ENCODE measurements around the gene TMEM178B. TPM values are rescaled to one million over a fixed set of nuclear protein-coding genes. Genes with fewer than 3 reads are reported as not detected.

Gene TMEM178B
- total and polyA plus RNA-seq, 9 of the 15 experiments (the other 6 are each of a cell fraction or from before 2014, with no cell fraction given) = under 0.01 to 0.03 (median 0.01) TPM; not detected in 5

- no peak for TF ChIP-seq TSHZ1 (CRISPR knock-in tag; IDR thresholded peaks at IDR 0.05)
- no peak for TF ChIP-seq ZBTB43 (CRISPR knock-in tag; IDR thresholded peaks at IDR 0.05)
Observed at GRCh38 chr7:141202535-141202934, 128.7 kb downstream of the TMEM178B start (continued).

GRCh38 chr7:141203177-141203576 lies 129.3 kb downstream of the TMEM178B start:
- H4K20me1 ChIP-seq (replicated peaks; ENCODE audit: control insufficient read depth, insufficient read depth, low read length) = 0 out of 2 replicates have a peak, but pooled peaks cover 3% of the 10 kb centered on the region
- H3K9ac ChIP-seq (ENCODE audit: insufficient read depth in 1 of 2, low read depth in 2 of 2, low read length in 2 of 2) = no peak overlapping the region
- no peaks in the 10 kb centered on the region for H3K9me1 ChIP-seq (ENCODE audit: control insufficient read depth, insufficient read depth, low read length)
- no peak overlapping the region for H2AFZ ChIP-seq (ENCODE audit: low read depth, low read length)
- no peak for FAIRE-seq
- H3K36me3 ChIP-seq (ENCODE audit: control insufficient read depth, insufficient read depth, low read length) = no peaks in the 10 kb centered on the region
- no peak overlapping the region for H3K4me3 ChIP-seq
- H3K27ac ChIP-seq (ENCODE audit: extremely low read depth, low read depth, low read length) = no peak overlapping the region
- no peaks in the 10 kb centered on the region for H3K79me2 ChIP-seq (ENCODE audit: control insufficient read depth, insufficient read depth, low read length)
- intact Hi-C loops (cut with micrococcal nuclease) (no loop called here), in situ Hi-C loops (cut with MboI) (no loop called here)
- no peaks in the 10 kb centered on the region for H3K9me3 ChIP-seq (replicated peaks; ENCODE audit: control insufficient read depth, insufficient read depth, low read depth, low read length)
- no peak for ATAC-seq
- no peak for TF ChIP-seq PBX2 (CRISPR knock-in tag; IDR thresholded peaks at IDR 0.05; ENCODE audit: low read depth)
- no peak for TF ChIP-seq PBX2 (tag; conservative IDR thresholded peaks at IDR 0.05; ENCODE audit: low read depth)
- TF ChIP-seq ZNF347 (CRISPR knock-in tag; IDR thresholded peaks at IDR 0.05; ENCODE audit: low read depth) = no peak
- TF ChIP-seq ID3 (CRISPR knock-in tag; IDR thresholded peaks at IDR 0.05) = no peak
- TF ChIP-seq ID3 (tag; IDR thresholded peaks at IDR 0.05) = no peak
- TF ChIP-seq GATAD2B (IDR thresholded peaks at IDR 0.05; ENCODE audit: borderline replicate concordance) = no peak
- no peak for DNase-seq (ENCODE audit: extremely low read depth in 1 of 4, low spot score in 3 of 4)
- WGBS (ENCODE audit: insufficient coverage, low coverage, missing lambda C conversion rate) = 0% methylated on average over 6 of the region's 6 CpGs
- POLR2A ChIA-PET = no interaction called here
- H3K4me2 ChIP-seq (ENCODE audit: insufficient read depth, low read length) = no peak overlapping the region
- CTCF ChIA-PET (ENCODE audit: low intra/inter-chr PET ratio) = no interaction called here
- no peaks in the 10 kb centered on the region for H3K4me1 ChIP-seq (replicated peaks in 1 of 2; ENCODE audit: control insufficient read depth in 2 of 2, insufficient read depth in 2 of 2, low read length in 2 of 2)
- BruUV-seq (replicated peaks) = no TSS peak
- peaks cover 30 to 57% of the 10 kb centered on the region in 2 experiments for H3K27me3 ChIP-seq (ENCODE audit: control insufficient read depth in 2 of 2, insufficient read depth in 2 of 2, low read length in 2 of 2)
